ENCODE data around the gene IBA57.

Gene IBA57

GRCh38 chr1:228144993-228145343, 20.6 kb upstream of the IBA57 start:
- no peak for DNase-seq (ENCODE audit: low read depth, low spot score)

GRCh38 chr1:228145463-228146416, 19.9 kb upstream of the IBA57 start:
- DNase-seq (ENCODE audit: low read depth, low spot score) = no peak

- no peak for DNase-seq (ENCODE audit: low read depth, low spot score)
Measured at GRCh38 chr1:228146417-228147150, 19.0 kb upstream of the IBA57 start.

GRCh38 chr1:228147151-228147693, 18.4 kb upstream of the IBA57 start:
- no peak for DNase-seq (ENCODE audit: low read depth, low spot score)

GRCh38 chr1:228147768-228148167, 17.8 kb upstream of the IBA57 start:
- no peak for DNase-seq (ENCODE audit: low read depth, low spot score)

- no peak for DNase-seq (ENCODE audit: low read depth, low spot score)
Measured at GRCh38 chr1:228148196-228148861, 17.3 kb upstream of the IBA57 start.

GRCh38 chr1:228148935-228149405, 16.6 kb upstream of the IBA57 start:
- no peak for DNase-seq (ENCODE audit: low read depth, low spot score)

GRCh38 chr1:228149406-228150119, 16.0 kb upstream of the IBA57 start, which contains the start of gene GJC2:
Gene GJC2 (plus strand): TSS chr1:228149930. CDS start chr1:228157759, 7,829 bp downstream.
- DNase-seq (ENCODE audit: low read depth, low spot score) = no peak

- no peak for DNase-seq (ENCODE audit: low read depth, low spot score)
Measured at GRCh38 chr1:228150120-228150460, 15.5 kb upstream of the IBA57 start.

GRCh38 chr1:228150461-228151179, 15.0 kb upstream of the IBA57 start:
- DNase-seq (ENCODE audit: low read depth, low spot score) = no peak

GRCh38 chr1:228151180-228151925, 14.3 kb upstream of the IBA57 start:
- no peak for DNase-seq (ENCODE audit: low read depth, low spot score)

- DNase-seq (ENCODE audit: low read depth, low spot score) = no peak
Measured at GRCh38 chr1:228152097-228152917, 13.3 kb upstream of the IBA57 start.

- DNase-seq (ENCODE audit: low read depth, low spot score) = no peak
Measured at GRCh38 chr1:228152918-228153258, 12.7 kb upstream of the IBA57 start.

GRCh38 chr1:228154021-228154669, 11.5 kb upstream of the IBA57 start:
- DNase-seq (ENCODE audit: low read depth, low spot score) = no peak

- DNase-seq (ENCODE audit: low read depth, low spot score) = no peak
Measured at GRCh38 chr1:228154670-228155571, 10.7 kb upstream of the IBA57 start.

GRCh38 chr1:228155596-228156514, 9.7 kb upstream of the IBA57 start:
- DNase-seq (ENCODE audit: low read depth, low spot score) = no peak
